Activated T-cell treated with anti-CD3 and anti-CD28 coated beads for 1 hour (primary cell): ENCODE results near the gene FKBP5.

ENCODE experiments used
- DNase-seq: peaks from one replicate; pipeline ENCODE4 v3.0.0-alpha.2; 2020; ENCODE audit warnings: low read depth

The FKBP5 gene

DNA sequence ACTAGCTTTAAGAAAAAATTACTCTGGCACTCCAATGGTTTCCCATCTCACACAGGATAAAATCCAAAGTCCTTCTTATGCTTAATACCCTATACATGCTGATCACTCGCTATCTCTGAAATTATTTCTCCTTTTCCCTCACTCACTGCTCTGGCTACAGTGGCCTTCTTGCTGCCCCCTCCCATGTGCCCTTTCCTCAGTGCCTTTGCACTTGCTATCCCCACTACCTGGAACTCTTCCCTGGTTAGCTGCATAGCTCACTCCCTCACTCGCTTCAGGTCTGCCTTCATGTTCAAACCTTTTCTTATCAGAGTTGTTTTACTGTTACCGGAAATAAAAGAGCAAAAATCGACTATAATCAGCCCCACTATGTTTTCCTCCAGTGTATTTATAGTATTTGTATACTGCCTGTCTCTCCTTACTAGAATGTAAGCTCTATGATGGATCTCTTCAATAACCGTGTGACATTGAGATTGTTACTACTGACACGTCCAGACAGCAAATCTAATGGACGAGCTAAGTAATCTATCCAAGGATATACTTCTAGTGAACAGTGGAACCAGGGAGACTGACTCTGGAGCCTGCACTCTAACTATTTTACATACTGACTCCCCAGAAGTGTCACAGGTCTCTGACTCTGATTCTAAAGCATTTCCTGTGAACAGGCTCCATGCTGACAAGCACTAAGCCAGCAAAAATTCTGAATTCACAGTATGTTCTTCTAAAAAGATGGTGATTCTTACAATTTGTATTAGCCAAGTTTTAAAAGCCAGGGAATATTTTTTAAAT is 25.1 kb downstream of the FKBP5 start:
- DNase-seq = no peak

DNA sequence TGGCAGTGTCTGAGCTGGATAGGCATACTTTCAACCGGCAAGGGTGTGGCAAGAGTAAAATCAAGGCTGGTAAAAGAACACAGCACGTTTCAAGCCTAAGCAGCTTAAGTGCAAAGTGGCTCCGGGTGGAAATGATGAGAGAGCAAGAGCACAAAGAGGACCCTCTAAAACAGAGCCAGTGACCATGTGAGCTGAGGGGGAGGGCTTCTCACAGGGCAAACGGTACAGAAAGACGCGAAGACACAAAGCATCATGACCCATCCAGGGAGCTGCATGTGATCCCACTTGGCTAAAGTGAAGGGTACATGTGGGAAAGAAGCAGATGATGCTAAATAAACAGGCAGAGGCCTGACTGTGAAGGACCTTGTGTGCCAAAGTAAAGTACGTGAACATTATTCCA is 25.7 kb downstream of the FKBP5 start:
- DNase-seq = no peak

DNA sequence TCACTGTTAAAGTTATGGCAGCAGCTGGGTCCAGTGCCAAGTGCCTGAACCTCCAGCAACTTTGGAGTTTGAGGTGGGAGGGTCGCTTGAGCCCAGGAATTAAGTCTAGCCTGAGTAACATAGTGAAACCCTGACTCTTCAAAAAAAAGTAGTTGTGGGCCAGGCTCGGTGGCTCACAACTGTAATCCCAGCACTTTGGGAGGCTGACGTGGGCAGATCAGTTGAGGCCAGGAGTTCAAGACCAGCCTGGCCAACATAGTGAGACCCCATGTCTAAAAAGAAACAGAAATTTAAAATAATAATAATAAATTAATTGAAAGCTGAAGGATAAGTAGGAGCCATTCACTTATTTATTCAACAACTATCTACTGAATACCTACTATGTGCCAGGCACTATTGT is 33.8 kb downstream of the FKBP5 start:
- no peak for DNase-seq

DNA sequence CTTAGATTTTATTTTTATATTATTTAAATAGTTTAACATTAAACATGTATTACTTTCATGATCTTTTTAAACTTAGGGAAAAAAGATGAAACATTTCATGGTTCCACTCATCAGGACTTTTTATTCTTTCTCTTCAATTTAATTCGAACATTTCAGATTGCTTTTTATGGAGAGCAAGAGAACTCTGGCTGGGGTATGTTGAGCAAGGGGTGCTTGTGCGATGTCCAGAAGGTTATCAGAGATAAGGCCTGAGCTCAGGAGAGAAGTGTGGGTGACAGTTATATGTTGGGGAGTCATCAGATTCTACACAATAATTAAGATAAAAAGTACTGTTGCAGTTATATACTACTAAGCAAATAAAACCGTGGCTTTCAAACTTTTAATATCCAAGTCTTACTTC is 37.5 kb downstream of the FKBP5 start:
- DNase-seq = no peak

DNA sequence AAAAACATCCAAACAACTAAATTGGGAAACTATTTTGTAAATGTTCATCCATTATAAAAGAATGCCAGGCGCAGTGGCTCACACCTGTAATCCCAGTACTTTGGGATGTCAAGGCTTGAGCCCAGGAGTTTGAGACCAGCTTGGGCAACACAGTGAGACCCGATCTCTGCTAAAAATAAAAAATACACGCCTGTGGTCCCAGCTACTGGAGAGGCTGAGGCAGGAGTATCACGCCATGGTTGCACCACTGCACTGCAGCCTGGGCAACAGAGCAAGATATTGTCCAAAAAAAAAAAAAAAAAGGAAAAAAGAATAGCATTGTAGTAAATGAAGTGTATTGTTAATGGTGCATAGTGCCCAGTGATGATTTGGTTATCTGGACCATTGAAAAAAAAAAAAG is 38.7 kb downstream of the FKBP5 start:
- no peak for DNase-seq

DNA sequence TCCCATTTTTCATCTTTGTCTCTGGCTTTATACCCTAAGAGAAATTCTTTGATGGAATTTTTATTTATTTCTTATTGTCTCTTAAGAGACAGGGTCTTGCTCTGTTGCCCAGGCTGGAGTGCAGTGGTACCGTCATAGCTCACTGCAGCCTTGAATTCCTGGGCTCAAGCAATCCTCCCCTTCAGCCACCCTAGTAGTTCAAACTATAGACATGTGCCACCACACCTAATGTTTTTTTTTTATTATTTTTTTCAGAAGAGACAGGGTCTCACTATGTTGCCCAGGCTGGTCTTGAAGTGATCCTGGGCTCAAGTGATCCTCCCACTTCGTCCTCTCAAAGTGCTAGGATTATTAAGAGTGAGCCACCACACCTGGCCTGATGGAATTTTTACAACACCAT is 40.5 kb downstream of the FKBP5 start:
- no peak for DNase-seq

DNA sequence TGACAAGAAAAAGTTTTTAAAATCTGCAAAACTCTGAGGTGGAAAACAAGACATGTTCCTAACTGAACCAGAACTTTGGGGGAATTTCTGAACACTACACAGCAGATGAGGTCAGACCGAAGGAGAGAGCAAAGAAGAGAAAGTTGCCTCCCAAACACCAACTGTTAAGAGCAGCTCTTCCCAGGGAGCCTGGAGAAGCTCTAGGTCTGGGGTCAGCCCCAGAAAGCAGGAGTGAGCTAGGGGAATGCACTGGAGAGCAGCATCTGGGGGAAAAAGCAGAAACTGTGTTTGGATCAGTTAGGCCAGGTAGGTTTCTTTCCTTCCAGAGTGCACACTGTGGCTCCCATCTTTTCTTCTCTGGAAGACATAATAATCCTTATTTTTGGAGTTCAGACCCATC is 41.3 kb downstream of the FKBP5 start:
- DNase-seq = no peak

DNA sequence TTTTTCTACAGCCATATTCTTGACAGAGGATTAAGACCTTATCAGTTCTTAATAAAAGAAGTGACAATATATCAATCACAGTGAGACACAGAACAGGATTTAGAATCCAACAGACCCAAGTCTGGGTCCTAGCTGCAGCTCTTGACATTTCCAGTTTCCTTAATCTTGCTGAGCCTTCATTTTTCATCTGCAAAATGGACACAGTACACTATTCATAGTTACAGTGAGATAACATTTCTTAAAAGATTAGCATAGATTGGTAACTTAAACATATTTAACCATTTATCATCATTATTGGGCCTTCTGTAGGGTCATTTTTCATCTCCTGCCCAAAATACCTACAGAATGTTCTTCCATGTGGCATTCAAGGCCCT is 45.6 kb downstream of the FKBP5 start:
- no peak for DNase-seq

DNA sequence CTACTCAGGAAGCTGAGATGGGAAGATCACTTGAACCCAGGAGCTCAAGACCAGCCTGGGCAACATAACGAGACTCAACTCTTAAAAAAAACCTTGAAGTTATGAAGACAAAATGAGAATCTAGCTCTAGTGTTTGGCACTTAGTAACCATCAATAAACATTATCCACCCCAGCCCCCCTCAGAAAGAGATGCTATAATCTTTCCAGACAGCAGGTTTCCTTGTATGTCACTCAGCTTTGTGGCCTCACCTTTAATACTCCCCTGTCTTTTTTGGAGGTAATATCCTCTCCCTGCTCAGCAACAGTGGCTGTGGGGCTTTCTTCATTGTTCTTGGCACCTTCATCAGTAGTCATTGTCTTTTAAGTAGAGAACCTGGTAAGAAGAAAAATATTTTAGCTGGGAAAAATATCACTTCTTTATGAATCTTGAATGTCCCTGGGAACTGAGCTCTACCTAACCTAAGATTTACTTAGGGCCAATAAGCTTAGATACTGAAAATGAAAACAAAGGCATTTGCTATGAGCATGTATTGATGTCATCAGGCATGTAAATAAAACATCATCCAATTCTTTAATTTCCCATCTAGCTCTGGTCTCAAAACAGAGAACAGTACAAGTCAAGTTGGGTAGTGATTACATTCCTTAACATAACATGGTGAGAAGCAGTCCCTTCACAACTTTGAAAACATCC is 46.1 kb downstream of the FKBP5 start:
- no peak for DNase-seq

DNA sequence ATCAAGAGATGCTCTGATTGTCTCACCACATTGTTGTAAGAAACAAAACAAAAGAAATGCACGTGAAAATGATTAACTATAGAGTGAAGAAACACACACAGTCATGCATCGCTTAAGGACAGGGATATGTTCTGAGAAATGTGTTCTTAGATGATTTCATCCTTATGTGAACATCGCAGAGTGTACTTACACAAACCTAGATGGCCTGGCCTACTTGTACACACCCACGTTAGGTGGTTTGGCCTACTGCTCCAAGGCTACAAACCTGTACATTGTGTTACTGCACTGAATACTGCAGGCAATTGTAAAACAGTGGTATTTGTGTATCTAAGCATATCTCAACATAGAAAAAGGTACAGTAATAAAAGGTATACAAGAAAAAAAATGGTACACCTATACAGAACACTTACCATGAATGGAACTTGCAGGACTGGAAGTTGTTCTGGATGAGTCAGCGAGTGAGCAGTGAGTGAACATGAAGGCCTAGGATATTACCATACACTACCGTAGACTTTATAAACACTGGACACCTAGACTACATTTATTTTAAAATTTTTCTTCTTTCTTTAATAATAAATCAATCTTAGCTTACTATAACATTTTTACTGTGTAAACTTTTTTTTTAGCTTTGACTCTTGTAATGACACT is 48.6 kb downstream of the FKBP5 start:
- no peak for DNase-seq

DNA sequence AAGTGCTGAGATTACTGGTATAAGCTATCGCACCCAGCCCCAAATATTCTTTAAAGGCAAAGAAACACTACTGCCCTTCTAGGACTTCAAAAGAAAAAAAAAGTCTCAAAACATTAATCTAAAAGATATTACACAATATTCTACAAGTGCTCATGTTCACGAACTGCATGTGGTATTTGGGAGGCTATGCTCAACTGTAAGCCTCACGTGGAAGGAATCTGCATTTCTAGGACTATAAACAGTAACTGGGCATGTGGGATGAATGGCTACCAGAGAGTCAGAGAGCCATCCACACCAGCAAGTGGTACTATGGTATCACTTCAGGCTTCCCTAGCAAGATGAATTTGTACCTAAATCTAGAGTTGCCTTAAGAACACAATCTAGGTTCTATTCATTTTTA is 50.0 kb downstream of the FKBP5 start:
- no peak for DNase-seq

DNA sequence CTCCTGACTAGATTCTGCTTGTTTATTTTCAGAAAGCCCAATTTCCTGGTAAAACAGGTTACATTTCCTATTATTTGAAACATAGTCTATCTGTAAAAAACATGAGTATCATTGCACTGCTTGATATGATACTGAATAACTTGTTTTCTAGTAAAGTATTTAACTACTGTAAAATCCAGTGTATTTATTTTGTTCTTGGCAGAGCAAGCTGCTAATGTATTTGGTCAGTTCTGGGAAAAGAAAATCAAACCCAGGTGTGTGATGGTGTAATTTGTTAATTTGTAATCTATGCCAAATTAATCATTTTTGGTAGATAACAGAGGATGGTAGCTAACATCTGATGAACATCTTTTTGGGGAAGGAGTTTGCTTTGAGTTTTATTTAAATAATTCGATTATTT is 50.8 kb downstream of the FKBP5 start:
- DNase-seq = no peak

DNA sequence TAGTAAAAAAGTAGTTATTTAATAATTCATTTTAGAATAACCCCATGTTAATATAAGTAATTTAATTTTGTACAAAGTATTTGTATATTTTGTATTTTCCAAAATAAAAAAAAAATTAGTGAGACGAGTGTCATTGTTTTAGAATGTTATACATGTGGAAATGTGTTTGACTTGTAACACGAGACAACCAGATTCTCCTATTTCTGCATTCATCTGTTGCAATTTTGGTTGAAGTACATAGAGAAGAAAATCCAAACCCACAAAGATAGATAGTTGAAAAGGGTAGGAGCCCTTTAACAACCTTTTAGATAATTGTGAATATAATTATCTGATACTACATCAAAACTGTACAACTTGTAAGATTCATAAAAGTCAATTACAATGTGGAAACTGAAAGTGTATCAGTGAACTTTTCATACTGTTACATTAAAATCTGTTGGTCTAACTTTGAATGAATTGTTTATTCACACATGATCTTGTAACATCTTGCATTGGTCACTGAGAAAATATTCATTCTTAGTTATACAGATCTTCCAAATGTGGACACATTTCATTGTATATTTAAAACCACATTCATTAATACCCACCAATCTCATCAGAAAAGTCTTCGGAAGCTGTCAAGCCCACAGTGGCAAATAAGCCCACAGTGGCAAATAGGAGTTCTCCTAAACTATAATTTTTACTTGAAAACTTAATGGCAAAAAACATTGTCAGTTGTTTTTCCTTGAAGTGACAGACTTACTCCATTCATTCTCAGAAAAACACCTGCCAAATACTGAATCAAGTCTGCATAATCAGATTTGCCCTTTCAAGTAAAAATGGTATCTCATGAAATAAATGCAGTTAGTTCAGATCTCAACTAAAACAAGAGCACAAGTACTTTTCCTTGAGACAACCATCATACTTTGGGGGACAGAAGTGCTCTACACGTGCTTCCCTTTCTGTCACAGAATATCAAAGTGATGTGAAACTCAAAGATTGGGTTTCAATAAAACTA is 52.8 kb downstream of the FKBP5 start:
- DNase-seq = no peak

DNA sequence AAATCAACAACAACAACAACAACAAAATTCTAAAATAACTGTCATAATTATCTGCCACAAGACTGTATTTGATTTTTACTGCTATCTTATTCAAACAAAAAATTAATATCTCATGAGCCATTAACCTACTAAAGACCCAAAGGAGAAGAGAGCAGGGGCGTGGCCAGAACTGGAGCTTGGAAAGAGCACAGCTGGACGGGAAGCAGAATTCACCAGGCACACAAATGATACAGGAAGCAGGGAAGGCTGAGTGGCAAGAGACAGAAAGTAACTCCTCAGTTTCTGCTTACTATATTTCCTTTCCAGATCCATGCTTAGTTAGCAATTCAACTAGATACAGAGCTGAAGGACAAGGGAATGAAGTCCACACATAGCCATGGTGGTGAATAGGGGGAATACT is 54.4 kb downstream of the FKBP5 start:
- DNase-seq = no peak

DNA sequence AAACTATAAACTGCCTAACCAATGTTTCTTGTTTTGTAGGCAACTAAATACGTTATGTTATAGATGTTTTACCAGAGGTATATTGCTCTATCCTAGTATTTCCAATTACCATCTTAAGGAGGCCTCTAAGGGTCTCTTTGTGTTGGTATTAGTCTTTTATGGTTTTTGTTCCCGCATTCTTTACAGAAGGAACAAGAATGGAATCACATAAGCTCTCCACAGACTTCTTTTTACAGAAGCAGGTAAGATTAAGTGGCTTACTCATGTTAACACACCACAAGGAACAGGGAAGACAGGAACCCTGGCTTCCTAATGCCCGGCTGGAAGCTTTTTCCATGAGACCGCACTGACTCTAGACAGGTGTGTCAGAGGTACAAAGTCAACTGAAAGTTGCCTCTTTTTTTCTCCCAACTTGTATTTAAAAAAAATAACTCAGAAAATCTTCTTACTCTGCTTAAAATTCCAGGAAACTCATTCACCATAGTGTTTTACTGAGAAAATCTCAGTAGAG is 55.1 kb downstream of the FKBP5 start:
- DNase-seq = no peak

DNA sequence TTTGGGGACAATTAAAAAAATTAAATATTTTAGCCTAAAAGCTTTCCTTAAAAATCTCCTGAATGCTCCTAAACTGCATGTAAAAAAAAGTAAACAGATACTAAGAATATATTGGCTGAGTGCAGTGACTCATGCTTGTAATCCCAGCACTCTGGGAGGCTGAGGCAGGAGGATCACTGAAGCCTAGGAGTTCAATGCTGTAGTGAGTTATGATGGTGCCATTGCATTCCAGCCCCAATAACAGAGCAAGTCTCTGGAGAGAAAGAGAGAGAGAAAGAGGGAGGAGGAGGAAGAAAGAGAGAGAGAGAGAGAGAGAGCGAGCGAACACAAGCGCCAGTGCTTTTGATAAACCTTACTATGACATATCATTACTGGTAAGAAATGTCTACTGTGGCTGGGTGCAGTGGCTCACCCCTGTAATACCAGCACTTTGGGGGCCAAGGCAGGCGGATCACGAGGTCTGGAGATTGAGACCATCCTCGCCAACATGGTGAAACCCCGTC is 58.8 kb downstream of the FKBP5 start:
- DNase-seq = no peak

DNA sequence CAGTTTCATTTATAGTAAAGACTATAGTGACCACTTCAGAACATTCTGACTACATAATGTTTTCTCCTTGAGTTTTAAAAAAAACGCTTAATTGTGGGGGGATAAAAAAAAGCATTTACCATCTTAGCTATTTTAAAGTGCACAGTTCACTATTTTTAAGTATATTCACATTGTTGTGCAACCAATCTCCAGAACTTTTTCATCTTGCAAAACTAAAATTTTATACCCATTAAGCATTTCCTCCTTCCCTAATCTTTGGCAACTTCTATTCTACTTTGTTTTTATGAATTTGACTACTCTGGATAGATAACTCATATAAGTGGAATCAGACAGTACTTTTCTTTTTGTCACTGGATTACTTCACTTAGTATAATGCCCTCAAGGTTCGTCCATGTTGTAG is 62.3 kb downstream of the FKBP5 start:
- DNase-seq = no peak

DNA sequence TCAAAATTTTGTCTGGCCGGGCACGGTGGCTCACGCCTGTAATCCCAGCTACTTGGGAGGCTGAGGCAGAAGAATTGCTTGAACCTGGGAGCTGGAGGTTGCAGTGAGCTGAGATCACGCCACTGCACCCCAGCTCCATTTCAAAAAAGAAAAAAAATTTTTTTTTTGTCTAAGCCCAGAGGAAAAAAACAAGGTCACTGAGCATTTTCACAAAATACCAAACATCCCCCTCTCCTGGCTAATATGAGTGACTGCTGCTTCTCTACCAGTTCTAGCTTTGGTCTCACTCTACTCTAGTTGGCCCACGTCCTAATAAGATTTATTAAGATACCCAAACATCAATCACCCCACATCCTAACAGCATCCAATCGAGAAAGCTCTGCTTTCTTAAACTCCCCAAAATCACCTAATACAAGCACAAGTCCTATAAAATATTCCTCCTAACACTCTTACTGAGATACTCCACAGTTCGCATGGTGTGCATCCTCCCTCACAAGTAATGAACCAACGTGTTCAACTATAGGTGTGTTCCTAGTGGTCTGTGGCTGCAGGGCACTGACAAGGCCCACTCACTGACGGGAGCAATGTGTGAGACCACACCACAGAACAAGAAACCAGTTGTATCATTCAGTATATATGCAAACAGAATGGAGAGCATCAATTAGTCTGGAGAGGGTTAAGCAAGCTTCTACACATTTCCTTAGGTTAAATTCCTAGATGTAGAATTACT is 64.2 kb downstream of the FKBP5 start:
- DNase-seq = no peak

DNA sequence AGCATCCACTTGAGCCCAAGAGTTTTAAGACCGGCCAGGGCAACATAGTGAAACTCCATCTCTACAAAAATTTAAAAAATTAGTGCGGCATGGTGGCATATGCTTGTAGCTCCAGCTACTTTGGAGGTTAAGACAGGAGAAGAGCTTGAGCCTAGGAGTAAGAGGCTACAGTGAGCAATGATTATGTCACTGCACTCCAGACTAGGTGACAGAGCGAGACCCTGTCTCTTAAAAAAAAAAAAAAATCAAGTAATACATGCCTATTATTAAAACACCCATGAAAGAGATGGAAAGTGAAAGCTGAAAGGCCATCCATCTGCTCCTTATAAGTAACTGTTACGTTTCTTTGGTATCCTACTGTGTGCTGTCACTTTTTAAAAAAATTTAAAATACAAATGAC is 66.4 kb downstream of the FKBP5 start:
- no peak for DNase-seq

DNA sequence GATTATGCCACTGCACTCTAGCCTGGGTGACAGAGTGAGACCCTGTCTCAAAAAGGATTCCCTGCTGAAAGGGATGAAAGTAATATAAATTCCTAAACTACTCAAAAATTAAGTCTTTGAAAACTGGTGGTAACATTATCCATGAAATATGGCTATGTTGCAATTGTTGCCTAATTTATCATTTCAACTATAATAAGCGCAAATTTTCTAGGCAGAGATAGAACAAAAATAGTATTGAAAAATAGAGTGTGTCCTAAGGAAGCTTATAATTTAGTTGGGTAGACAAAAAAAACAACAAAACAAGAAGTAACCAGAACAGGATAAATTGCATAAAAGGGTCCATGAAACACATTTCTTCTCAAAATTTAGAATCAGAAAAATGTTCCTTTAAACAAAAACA is 68.0 kb downstream of the FKBP5 start:
- no peak for DNase-seq

DNA sequence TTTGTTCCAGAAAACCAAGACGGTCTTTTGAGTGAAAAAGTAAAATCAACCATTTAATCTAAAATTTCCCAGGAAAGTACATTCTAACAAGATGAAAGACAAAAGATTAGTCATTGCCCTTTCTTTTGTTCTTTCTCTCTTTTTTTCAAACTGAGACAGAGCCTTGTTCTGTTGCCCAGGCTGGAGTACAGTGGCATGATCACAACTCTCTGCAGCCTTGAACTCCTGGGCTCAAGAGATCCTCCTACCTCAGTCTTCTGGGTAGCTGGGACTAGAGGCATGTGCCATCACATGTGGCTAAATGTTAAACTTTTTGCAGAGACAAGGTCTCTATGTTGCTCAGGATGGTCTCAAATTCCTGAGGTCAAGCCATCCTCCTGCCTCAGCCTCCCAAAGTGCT is 75.0 kb downstream of the FKBP5 start:
- DNase-seq = no peak
